Islet of Langerhans (tissue), 1 donor: ENCODE results near the gene TNFSF12.
"Not testable (repeated sequence)": the region's sequence is repeated elsewhere in the genome, so short reads cannot be mapped to it uniquely, and the experiment has no call there.

Experiments
- FAIRE-seq: peaks from one replicate; lab custom pipeline; 2011; peaks lifted over from hg19 to GRCh38; lab: Jason Lieb, UNC

Gene TNFSF12

DNA sequence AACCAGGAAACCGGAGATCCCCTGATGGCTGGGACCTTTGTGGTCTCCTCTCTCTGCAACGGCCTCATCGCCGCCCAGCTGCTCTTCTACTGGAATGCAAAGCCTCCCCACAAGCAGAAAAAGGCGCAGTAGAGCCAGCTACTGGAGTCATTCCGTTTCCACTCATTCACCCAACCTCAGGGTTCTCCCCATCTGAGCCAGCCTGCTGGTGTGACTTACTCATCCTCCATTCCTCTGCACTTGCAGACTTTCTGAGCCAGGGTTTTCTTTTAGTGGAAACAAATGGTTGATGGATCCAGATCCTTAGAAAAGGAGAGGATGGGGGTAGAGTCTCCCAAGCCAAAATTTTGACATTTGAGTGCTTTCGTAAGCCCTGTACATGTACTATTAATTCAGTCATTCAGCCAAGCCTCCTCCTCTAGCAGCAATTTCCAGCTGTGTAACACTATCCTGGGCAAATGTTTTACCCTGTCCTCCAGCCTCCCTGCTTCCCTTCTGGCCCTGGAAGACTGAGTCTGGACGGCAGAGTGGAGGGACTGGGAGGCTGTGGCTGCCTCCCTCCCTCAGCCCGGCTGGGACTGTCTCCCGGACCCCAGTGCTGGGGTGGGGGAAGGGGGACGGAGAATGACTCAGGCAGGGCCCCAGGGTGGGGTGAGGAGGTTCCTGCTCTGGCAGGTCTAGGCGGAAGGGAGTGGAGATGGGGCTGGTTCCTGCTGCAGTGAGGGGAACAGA is 38.7 kb downstream of the TNFSF12 start:
- no peak for FAIRE-seq

DNA sequence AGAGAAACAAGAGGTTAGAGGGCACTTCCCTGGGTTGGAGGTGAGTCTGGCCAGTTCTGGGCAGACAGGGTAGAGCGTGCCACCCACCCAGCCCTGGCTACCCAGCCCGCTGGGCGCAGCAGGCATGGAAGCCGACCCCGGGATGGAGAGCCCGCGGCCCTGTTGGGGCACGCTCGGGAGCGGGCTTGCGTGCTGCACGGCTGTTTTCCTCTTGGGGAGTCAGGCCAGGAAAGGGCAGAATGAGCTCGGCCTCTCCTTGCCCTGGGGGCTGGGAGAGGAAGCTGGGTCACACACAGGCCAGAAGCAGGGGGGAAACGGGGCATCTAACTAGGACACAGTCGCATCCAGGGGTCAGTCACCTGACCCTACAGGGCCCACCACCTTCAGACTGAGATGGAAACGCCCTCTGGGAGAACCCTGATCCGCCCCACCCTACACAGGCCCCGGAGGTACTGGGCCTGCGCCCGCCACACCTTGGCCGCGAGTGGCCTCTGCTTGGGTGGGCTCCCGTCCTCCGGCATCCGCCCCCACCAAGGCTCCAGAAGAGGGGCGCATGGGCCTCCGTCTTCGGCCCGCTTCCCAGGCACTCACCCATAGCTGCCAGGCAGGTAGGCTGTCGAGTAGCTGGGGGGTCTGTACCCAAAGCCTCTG is 39.8 kb downstream of the TNFSF12 start:
- no peak for FAIRE-seq

DNA sequence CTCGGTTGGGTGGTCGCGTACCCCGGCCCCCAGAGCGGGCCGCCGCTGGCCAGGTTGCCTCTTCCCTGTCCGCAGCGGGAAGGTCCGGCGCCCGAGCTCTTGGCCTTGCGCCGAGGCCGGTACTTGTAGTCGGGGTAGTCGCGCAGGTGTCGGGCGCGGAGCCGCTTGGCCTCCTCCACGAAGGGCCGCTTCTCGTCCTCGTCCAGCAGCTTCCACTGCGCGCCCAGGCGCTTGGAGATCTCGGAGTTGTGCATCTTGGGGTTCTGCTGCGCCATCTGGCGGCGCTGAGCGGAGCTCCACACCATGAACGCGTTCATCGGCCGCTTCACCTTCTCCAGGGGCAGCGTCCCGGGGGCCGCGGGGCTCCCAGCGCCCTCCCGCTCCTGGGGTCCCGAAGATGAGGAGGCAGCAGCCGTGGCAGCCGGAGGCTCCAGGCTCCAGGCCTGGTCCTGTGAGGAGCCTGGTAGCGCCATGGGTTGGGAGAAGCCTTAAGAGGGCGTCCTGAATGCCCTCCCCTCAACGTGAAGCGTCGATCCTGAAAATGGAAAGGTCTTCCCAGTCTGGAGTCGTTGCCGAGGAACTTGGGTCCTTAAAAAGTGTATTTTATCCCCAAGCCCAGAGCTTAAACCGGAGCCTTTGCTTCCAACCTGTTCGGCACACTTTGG is 40.5 kb downstream of the TNFSF12 start:
- no peak for FAIRE-seq

DNA sequence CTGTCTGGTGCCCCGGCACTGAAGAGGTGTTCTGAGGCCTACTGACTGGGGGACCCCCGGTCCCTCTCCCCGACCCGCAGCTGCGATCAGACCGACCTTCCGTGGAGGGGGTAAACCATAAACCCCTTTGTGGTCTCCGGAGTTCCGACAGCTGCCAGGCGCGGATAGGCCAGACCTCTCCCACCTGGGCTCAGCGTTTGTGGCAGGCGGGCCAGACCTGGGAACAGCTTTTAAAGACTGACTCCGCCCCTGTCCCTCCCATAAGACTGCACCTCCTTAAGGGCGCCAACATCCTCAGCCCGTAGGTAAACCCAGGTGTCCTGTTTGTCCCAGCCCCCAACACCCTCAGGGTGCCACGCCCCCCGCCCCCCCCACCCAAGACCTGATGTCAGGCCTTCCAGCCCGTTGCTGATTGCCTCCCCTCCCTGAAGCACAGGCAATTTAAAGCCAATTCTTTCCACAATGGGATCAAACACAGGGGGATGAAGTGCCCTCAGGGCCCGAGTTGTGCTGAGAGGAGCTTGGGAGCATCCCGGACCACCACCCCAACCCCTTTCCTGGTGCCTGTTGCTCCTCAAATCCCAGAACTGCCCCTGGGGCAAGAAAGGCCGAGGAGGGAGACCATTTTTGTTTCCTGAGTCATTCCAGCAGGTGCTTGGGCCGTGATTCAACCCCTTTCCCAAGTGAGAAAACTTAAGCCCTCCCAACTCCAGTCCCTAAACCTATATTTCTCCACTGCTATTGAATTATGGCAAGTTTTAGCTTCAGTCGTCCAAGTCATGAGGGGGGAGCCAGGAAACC is 41.2 kb downstream of the TNFSF12 start, which contains the start of gene SOX15:
Gene SOX15 (minus strand): TSS at position 204 of the 801 bp plus-strand sequence. CDS start 418 bp downstream, outside the sequence.
- FAIRE-seq: no peak

DNA sequence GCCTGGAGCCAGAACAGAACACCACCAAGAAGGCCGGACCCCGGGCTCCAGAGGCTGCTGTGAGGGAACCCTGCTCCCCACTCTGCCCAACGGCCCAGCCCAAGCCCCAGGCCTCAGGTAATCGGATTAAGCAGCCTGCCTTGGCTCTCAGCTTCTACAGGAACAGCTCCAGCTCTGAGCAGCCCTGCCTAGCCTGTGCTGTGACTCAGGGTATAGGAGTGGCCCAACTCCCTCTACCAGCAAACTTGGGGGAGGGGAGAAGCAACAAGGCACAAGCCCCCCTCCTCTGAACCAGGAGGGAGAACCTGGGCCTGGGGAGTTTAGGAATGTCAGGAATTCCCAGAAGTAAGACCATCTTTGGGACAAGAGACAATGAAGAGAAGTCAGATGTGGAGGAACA is 41.9 kb downstream of the TNFSF12 start:
- FAIRE-seq: no peak

DNA sequence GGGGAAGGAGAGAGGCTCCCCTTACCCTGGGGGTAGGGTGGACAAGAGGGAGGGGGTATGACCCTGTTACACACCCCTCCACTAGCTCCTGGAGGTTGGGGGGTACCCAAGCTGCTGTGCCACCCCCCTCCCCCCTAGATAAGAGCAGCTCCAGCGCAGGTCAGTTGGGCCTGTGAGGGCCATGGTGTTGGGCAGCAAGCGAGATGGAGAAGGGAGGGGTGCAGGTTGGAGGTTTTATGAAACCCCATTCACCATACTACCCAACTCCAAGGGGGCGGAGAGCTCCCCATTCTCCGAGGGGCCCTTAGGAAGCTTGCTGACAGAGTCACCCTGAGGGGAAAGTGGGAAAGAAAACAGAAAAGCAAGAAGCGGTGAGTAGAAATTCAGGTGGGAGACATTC is 42.7 kb downstream of the TNFSF12 start:
- no peak for FAIRE-seq

DNA sequence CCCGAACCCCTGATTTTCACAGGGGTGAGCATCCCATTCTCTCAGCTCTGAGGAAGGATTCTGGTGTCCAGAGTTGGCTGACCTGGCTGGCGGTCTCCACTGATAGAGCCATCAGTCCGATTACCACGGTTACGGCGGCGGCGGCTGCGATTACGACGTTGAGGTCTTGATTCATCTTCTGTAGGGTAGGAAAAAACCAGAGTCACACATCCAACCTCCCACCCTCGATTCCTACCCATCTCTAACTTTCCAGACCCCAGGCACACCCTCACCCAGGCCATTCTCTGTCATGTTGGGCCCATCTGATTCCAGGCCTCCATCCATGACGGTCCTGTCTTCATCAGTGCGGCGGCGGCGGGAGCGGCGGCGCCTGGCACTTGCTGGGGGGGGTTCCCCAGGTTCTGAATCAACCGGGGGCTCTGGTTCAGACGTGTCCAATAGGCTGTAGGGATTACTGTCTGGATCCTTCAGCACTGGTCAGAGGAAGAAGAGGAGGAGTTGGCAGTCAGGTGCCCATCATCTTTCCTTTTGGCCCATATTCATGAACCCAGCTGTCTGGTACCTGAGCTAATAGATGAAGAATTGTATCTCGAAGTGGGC is 43.7 kb downstream of the TNFSF12 start:
- FAIRE-seq: no peak

DNA sequence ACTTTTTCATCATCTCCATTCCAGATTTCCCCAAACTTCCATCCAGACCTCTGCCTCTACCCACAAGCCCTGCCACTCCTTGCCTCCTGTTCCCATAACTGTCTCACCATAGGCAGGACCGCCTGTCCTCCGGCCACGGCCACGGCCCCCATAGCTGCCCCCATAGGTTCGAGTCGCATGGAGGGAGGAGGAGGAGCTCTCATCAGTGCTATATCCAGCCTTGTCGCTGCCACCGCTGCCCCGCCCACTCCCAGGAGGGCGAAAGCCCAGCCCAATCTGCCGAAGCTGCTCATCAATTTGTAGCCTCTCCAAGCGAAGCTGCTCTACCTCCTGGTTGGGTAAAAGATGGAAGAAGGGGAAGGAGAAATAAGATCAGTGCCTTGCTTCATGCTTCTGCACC is 44.4 kb downstream of the TNFSF12 start:
- no peak for FAIRE-seq

DNA sequence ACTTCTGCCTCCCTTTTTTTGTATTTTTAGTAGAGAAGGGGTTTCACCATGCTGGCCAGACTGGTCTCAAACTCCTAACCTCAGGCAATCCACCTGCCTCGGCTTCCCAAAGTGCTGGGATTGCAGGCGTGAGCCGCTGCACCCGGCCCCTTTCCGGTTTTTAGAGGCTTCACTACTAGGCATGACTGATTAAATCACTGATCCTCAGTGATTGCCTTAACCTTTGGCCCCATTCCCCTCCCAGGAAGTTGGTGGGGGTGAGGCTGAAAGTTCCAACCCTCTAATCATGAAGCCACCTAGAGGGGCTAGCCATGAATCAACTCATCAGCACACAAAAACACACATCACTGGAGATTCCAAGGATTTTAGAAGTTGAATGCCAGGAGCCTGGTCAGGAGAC is 48.7 kb downstream of the TNFSF12 start:
- FAIRE-seq: not testable (repeated sequence)

DNA sequence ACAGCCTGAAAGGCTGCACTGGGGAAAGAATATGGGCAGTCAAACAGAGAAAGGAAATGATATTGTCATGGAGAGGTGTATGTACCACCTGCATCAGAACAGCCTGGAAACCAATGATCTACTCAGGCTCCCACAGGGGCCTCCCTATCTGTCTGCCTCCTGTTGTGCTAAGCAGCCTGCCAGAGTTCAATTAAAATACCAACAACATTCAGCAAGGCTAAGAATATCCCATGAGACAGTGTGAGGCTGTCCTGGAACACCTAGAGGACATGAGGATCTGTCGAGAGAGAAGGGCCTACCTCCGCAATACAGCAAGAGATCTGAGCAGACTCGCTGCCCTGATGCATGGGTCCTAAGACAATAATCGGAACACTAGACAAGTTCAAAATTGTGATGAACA is 57.4 kb downstream of the TNFSF12 start:
- FAIRE-seq: no peak
